K562 (cell line): ENCODE data around the gene ARHGAP9. TPM values are rescaled to one million over a fixed set of nuclear protein-coding genes. Genes with fewer than 3 reads are reported as not detected.

ENCODE experiments used
- BRD4 ChIP-seq: fragments of 200-600 bp; sonication (generic); IDR thresholded peaks from 2 replicates; pipeline ENCODE4 v1.6.1; 2017; ENCODE audit warnings: inconsistent platforms
- CREM ChIP-seq: IDR thresholded peaks from 2 replicates; pipeline ENCODE4 v1.6.1; 2014; ENCODE audit warnings: antibody characterized with exemption, low read depth
- HNRNPK ChIP-seq: fragments of 200-400 bp; formaldehyde crosslinking; IDR thresholded peaks from one replicate; pipeline ENCODE4 v1.6.1; 2018; ENCODE audit warnings: mild to moderate bottlenecking, low read depth, low read length; ENCODE audit not compliant: poor library complexity, severe bottlenecking
- MEIS2 ChIP-seq: fragments of 450-650 bp; IDR thresholded peaks from 2 replicates; pipeline ENCODE4 v1.6.1; 2014; ENCODE audit warnings: mild to moderate bottlenecking; ENCODE audit not compliant: partially characterized antibody
- PCBP2 ChIP-seq: fragments of 200-400 bp; formaldehyde crosslinking; IDR thresholded peaks from 2 replicates; pipeline ENCODE4 v1.6.1; 2018; ENCODE audit warnings: low read length, low read depth, mild to moderate bottlenecking, moderate library complexity; ENCODE audit not compliant: poor library complexity, severe bottlenecking
- RB1 ChIP-seq: fragments of 450-650 bp; IDR thresholded peaks from 2 replicates; pipeline ENCODE4 v1.6.1; 2017; ENCODE audit warnings: low read depth, mild to moderate bottlenecking
- SP1 ChIP-seq: sonication (generic); formaldehyde crosslinking; IDR thresholded peaks from 2 replicates; pipeline ENCODE4 v1.8.1; 2022; ENCODE audit warnings: mild to moderate bottlenecking, missing genetic modification reagents
- SPI1 ChIP-seq: IDR thresholded peaks from 2 replicates; pipeline ENCODE4 v1.6.1; 2011; ENCODE audit warnings: low read depth, low read length, control low read depth, borderline replicate concordance
- SUPT5H ChIP-seq: fragments of 450-650 bp; IDR thresholded peaks from 2 replicates; pipeline ENCODE4 v1.6.1; 2016
- TAF7 ChIP-seq: fragments of 450-650 bp; IDR thresholded peaks from 2 replicates; pipeline ENCODE4 v1.6.1; 2016; ENCODE audit warnings: missing genetic modification characterization, missing compliant biosample characterization
- polyA plus RNA-seq, 8 experiments: library from polyadenylated mRNA; depleted of rRNA in 4 of 8; stranded (reverse) in 5 of 8; unstranded in 3 of 8; fragments of >200 nt; fragmentation: Nextera tagmentation in 2 of 8; fragmentation: Illumina TruSeq in 1 of 8; extraction: Ambion mirVana in 2 of 8; extraction: Trizol in 1 of 8; gene quantifications; 2 replicates each; pipeline versions ENCODE4 v1.2.1 to v1.2.3, GENCODE V29; 2011 to 2014; ENCODE audit warnings: inconsistent platforms in 1 of 8, missing spikeins in 1 of 8
- total RNA-seq, 7 experiments: library from RNA; depleted of rRNA in 6 of 7; stranded (reverse); fragments of >200 nt in 6 of 7; fragmentation: Illumina TruSeq in 2 of 7; extraction: Trizol in 2 of 7; gene quantifications; 2 replicates each; pipeline versions ENCODE4 v1.2.1 to v1.2.3, GENCODE V29; 2011 to 2021; ENCODE audit warnings: low replicate concordance in 1 of 7
- TF ChIP-seq, protein P1 (sequence below), 2 experiments: fragments of 150-350 bp in 1 of 2; IDR thresholded peaks; 2 replicates each; pipeline ENCODE4 v1.6.1; 2012 to 2016; ENCODE audit warnings: low read depth in 2 of 2, low read length in 2 of 2, mild to moderate bottlenecking in 1 of 2, moderate library complexity in 1 of 2
- TF ChIP-seq, protein P2 (sequence below), 2 experiments: fragments of 450-650 bp; IDR thresholded peaks; 2 replicates each; pipeline ENCODE4 v1.6.1; 2016
- TF ChIP-seq, protein P3 (sequence below): fragments of 200-800 bp; sonication (Bioruptor generic); IDR thresholded peaks from 2 replicates; pipeline ENCODE4 v1.6.1; 2017; ENCODE audit warnings: missing genetic modification characterization, missing compliant biosample characterization
- TF ChIP-seq, protein P4 (sequence below): fragments of 450-650 bp; IDR thresholded peaks from 2 replicates; pipeline ENCODE4 v1.6.1; 2016; ENCODE audit warnings: borderline replicate concordance
- TF ChIP-seq, protein P5 (sequence below), 2 experiments: fragments of 200-800 bp in 1 of 2; sonication (Bioruptor generic) in 1 of 2; sonication (generic) in 1 of 2; formaldehyde crosslinking in 1 of 2; IDR thresholded peaks in 1 of 2; conservative IDR thresholded peaks in 1 of 2; 2 replicates each; pipeline versions ENCODE4 v1.5.0 to v1.6.1; 2016 to 2020; ENCODE audit warnings: missing compliant biosample characterization in 1 of 2, missing genetic modification characterization in 1 of 2, missing genetic modification reagents in 1 of 2

The ARHGAP9 gene
- total and polyA plus RNA-seq, 9 of the 15 experiments (the other 6 are each of a cell fraction or from before 2014, with no cell fraction given), result 1.5 to 10.2 (median 5.1) TPM

DNA sequence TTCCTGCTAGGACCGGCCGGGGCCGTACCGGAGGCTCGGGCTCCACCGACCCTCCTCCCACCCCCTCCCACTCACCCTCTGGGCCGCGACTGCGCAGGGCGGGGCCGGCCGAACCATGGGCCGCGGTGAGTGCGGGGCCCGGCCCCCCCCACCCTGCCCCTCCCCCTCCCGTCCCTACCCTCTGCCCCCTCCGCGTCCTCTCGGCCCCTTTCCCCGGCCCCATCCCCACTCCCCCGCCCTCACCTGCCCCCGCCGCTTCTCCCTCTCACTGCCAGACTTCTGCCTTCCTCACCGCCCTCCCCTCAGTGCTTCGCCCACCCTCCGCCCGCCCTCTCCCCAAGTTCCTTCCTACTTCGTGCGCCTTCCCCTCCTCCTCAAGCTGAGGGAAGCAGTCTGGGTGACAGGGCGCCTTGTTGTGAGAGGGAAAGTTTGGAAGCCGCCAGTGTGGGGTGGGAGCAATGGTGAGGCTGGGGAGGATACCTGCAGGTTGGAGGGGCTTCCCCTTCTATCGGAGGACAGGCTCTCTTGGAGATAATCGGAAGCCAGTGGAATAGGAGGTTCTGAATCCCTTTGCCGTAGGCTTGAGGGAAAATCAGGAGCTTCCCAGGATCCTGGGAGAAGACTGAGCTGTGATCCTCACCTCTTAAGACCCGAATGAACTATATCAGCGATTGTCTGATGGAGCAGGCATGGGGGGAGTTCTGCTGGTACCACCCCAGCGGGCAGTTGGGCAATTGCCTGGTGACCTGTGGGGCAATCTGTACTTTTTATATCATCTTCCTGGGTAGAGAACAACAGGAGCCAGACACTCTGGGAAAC lies 43.4 kb upstream of the ARHGAP9 start (continued):
- TF ChIP-seq MEIS2 (peak; percentile 77), SP1 (CRISPR knock-in tag) (peak; percentile 44; the same call in 1 of the 2 replicates), RB1 (peak; percentile 65; the same call in 1 of the 2 replicates), TAF7 (tag) (0 out of 2 replicates have a peak, but pooled peaks have one; percentile 16), SPI1 (peak; percentile 61; the same call in 1 of the 2 replicates), BRD4 (0 out of 2 replicates have a peak, but pooled peaks have one; percentile 17), CREM (peak; percentile 5; the same call in 1 of the 2 replicates), PCBP2 (peak; percentile 69), SUPT5H (peak; percentile 66), HNRNPK (peak; percentile 98)
- TF ChIP-seq, protein P1, sequence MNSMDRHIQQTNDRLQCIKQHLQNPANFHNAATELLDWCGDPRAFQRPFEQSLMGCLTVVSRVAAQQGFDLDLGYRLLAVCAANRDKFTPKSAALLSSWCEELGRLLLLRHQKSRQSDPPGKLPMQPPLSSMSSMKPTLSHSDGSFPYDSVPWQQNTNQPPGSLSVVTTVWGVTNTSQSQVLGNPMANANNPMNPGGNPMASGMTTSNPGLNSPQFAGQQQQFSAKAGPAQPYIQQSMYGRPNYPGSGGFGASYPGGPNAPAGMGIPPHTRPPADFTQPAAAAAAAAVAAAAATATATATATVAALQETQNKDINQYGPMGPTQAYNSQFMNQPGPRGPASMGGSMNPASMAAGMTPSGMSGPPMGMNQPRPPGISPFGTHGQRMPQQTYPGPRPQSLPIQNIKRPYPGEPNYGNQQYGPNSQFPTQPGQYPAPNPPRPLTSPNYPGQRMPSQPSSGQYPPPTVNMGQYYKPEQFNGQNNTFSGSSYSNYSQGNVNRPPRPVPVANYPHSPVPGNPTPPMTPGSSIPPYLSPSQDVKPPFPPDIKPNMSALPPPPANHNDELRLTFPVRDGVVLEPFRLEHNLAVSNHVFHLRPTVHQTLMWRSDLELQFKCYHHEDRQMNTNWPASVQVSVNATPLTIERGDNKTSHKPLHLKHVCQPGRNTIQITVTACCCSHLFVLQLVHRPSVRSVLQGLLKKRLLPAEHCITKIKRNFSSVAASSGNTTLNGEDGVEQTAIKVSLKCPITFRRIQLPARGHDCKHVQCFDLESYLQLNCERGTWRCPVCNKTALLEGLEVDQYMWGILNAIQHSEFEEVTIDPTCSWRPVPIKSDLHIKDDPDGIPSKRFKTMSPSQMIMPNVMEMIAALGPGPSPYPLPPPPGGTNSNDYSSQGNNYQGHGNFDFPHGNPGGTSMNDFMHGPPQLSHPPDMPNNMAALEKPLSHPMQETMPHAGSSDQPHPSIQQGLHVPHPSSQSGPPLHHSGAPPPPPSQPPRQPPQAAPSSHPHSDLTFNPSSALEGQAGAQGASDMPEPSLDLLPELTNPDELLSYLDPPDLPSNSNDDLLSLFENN (IDR thresholded peaks at IDR 0.05; ENCODE audit: low read depth in 2 of 2, low read length in 2 of 2), result 0 out of 4 replicates have a peak, but pooled peaks of 1 of the 2 experiments have one; percentile 14
- TF ChIP-seq, protein P2, sequence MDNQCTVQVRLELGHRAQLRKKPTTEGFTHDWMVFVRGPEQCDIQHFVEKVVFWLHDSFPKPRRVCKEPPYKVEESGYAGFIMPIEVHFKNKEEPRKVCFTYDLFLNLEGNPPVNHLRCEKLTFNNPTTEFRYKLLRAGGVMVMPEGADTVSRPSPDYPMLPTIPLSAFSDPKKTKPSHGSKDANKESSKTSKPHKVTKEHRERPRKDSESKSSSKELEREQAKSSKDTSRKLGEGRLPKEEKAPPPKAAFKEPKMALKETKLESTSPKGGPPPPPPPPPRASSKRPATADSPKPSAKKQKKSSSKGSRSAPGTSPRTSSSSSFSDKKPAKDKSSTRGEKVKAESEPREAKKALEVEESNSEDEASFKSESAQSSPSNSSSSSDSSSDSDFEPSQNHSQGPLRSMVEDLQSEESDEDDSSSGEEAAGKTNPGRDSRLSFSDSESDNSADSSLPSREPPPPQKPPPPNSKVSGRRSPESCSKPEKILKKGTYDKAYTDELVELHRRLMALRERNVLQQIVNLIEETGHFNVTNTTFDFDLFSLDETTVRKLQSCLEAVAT (IDR thresholded peaks at IDR 0.05), result peak; percentile 50 to 58; a peak in 2 of 4 replicates
- TF ChIP-seq, protein P3, sequence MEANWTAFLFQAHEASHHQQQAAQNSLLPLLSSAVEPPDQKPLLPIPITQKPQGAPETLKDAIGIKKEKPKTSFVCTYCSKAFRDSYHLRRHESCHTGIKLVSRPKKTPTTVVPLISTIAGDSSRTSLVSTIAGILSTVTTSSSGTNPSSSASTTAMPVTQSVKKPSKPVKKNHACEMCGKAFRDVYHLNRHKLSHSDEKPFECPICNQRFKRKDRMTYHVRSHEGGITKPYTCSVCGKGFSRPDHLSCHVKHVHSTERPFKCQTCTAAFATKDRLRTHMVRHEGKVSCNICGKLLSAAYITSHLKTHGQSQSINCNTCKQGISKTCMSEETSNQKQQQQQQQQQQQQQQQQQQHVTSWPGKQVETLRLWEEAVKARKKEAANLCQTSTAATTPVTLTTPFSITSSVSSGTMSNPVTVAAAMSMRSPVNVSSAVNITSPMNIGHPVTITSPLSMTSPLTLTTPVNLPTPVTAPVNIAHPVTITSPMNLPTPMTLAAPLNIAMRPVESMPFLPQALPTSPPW (CRISPR knock-in tag), result peak; percentile 83
- TF ChIP-seq, protein P4, sequence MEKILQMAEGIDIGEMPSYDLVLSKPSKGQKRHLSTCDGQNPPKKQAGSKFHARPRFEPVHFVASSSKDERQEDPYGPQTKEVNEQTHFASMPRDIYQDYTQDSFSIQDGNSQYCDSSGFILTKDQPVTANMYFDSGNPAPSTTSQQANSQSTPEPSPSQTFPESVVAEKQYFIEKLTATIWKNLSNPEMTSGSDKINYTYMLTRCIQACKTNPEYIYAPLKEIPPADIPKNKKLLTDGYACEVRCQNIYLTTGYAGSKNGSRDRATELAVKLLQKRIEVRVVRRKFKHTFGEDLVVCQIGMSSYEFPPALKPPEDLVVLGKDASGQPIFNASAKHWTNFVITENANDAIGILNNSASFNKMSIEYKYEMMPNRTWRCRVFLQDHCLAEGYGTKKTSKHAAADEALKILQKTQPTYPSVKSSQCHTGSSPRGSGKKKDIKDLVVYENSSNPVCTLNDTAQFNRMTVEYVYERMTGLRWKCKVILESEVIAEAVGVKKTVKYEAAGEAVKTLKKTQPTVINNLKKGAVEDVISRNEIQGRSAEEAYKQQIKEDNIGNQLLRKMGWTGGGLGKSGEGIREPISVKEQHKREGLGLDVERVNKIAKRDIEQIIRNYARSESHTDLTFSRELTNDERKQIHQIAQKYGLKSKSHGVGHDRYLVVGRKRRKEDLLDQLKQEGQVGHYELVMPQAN, result peak; percentile 65; the same call in 1 of the 2 replicates
- TF ChIP-seq, protein P5, sequence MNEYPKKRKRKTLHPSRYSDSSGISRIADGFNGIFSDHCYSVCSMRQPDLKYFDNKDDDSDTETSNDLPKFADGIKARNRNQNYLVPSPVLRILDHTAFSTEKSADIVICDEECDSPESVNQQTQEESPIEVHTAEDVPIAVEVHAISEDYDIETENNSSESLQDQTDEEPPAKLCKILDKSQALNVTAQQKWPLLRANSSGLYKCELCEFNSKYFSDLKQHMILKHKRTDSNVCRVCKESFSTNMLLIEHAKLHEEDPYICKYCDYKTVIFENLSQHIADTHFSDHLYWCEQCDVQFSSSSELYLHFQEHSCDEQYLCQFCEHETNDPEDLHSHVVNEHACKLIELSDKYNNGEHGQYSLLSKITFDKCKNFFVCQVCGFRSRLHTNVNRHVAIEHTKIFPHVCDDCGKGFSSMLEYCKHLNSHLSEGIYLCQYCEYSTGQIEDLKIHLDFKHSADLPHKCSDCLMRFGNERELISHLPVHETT (CRISPR knock-in tag; conservative IDR thresholded peaks at IDR 0.05 in 1 of 2, IDR thresholded peaks at IDR 0.05 in 1 of 2), result peak in 1 of 2 experiments; percentile 95; a peak in 2 of 4 replicates
